ENCODE data around the gene PLA2G4F. TPM values are rescaled to one million over a fixed set of nuclear protein-coding genes. Genes with fewer than 3 reads are reported as not detected.

PLA2G4F gene
- total RNA-seq, 1 donor from 2014 or later, result 104 TPM

DNA sequence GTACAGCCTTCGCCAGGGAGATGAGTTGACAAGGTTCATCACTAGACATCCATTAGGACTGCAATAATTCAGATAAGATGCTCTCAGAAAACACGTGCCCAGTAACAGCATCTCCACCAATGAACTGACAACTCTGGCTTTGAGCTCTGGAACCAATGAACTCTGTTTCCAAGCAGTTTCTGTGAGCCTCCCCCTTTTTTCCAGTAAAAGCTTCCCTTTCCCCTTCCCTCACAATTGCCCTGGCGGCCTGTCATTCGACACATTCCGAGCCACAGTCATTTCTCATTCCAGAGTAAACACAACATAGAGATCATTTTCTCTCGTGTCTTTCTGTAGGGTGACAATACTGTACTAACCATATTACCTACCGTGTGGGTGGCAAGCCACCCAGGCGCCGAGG lies 65.7 kb downstream of the PLA2G4F start:
- H3K4me3 ChIP-seq, result no peak overlapping the region
- no peaks in the 10 kb centered on the region for H3K27me3 ChIP-seq
- no peak overlapping the region for H3K27ac ChIP-seq
- TF ChIP-seq, protein P1, sequence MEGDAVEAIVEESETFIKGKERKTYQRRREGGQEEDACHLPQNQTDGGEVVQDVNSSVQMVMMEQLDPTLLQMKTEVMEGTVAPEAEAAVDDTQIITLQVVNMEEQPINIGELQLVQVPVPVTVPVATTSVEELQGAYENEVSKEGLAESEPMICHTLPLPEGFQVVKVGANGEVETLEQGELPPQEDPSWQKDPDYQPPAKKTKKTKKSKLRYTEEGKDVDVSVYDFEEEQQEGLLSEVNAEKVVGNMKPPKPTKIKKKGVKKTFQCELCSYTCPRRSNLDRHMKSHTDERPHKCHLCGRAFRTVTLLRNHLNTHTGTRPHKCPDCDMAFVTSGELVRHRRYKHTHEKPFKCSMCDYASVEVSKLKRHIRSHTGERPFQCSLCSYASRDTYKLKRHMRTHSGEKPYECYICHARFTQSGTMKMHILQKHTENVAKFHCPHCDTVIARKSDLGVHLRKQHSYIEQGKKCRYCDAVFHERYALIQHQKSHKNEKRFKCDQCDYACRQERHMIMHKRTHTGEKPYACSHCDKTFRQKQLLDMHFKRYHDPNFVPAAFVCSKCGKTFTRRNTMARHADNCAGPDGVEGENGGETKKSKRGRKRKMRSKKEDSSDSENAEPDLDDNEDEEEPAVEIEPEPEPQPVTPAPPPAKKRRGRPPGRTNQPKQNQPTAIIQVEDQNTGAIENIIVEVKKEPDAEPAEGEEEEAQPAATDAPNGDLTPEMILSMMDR (IDR thresholded peaks at IDR 0.05), result no peak
- no peaks in the 10 kb centered on the region for H3K36me3 ChIP-seq
- DNase-seq, result no peak
- H3K9me3 ChIP-seq, result no peaks in the 10 kb centered on the region
- H3K4me1 ChIP-seq, result no peaks in the 10 kb centered on the region
- intact Hi-C loops (cut with DNase I), result no loop called here
- ATAC-seq, result no peak

DNA sequence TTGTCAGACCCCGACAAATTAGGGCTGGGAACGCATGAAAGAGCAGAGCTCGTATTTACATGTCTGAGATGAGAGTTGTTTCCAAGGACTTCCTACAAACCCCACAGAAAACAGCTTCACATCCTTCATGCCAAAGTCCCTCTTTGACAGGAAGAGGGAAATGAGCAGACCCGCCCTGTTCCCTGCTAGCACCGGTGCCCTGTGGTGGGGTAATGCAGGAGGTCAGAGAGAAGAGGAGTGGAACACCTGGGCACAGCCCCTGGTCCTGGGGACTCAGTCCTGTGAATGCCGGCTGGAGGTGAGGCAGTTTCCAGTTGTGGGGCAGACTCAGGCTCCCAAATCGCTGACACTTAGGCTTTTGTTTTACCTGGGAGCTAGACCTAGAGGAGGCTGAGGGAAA lies 66.1 kb downstream of the PLA2G4F start:
- Histone ChIP-seq H3K4me3 (no peak overlapping the region), H3K27me3 (no peaks in the 10 kb centered on the region), H3K9me3 (no peaks in the 10 kb centered on the region), H3K27ac (no peak overlapping the region), H3K4me1 (no peaks in the 10 kb centered on the region), H3K36me3 (no peaks in the 10 kb centered on the region)
- TF ChIP-seq, protein P1 (IDR thresholded peaks at IDR 0.05), result no peak
- ATAC-seq (no peak), DNase-seq (no peak)
- intact Hi-C loops (cut with DNase I), result no loop called here

DNA sequence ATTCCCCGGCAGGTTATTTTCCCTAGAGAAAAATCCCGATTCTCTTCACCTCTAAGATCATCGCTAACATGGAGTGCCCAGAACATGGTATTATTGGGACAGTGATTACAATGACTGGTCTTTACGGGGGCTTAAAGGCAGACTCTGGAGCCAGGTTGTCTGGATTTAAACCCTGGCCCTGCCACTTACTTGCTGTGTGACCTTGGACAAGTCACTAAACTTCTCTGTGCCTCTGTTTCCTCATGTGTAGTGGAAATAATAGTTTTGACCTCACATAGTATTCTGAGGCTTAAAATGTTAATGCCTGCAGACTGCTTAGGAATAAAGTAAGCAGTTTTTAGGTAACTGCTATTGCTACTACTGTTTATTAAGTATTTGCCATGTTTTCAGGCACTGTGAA lies 66.5 kb downstream of the PLA2G4F start:
- Histone ChIP-seq H3K27me3 (no peaks in the 10 kb centered on the region), H3K27ac (no peak overlapping the region), H3K36me3 (no peaks in the 10 kb centered on the region), H3K4me1 (peaks cover 2% of the 10 kb centered on the region), H3K9me3 (no peaks in the 10 kb centered on the region), H3K4me3 (no peak overlapping the region)
- DNase-seq, result no peak
- no peak for ATAC-seq
- intact Hi-C loops (cut with DNase I), result no loop called here
- TF ChIP-seq, protein P1 (IDR thresholded peaks at IDR 0.05), result no peak

Small RNAs within 50 kb of the gene (microRNA-seq; reads per million reads assigned to microRNA genes)
- gene MIR627 (ENCODE audit: borderline microRNAs expressed), result 24.6 reads per million, percentile 48 among the genes with 10 or more reads in this experiment

Other genes with a start within 250 kb of the PLA2G4F start
- gene EHD4, start 184.1 kb downstream of the PLA2G4F start, total RNA-seq, result 39.5 TPM
- gene PLA2G4E, start 135.6 kb downstream of the PLA2G4F start, total RNA-seq, result 1.5 TPM
- gene PLA2G4D, start 62.1 kb downstream of the PLA2G4F start, total RNA-seq, result not detected
- gene VPS39, start 51.7 kb upstream of the PLA2G4F start, total RNA-seq, result 83.3 TPM
- gene GANC, start 116.6 kb upstream of the PLA2G4F start, total RNA-seq, result 111 TPM
- gene TMEM87A, start 116.8 kb upstream of the PLA2G4F start, total RNA-seq, result 129 TPM
- 45.4 TPM for gene CAPN3, start 202.9 kb upstream of the PLA2G4F start, total RNA-seq

All from upper lobe of right lung (tissue), 1 donor.